ENCODE data around the gene CAMK2N1. TPM values are rescaled to one million over a fixed set of nuclear protein-coding genes. Genes with fewer than 3 reads are reported as not detected.
A peak's percentile ranks its signal among the peaks of the same experiment; 100 is the strongest.

The CAMK2N1 gene
- total and polyA plus RNA-seq, 2 of the 8 experiments (the other 6 are each of a cell fraction or from before 2014, with no cell fraction given) = 2.3 to 5.6 TPM

DNA sequence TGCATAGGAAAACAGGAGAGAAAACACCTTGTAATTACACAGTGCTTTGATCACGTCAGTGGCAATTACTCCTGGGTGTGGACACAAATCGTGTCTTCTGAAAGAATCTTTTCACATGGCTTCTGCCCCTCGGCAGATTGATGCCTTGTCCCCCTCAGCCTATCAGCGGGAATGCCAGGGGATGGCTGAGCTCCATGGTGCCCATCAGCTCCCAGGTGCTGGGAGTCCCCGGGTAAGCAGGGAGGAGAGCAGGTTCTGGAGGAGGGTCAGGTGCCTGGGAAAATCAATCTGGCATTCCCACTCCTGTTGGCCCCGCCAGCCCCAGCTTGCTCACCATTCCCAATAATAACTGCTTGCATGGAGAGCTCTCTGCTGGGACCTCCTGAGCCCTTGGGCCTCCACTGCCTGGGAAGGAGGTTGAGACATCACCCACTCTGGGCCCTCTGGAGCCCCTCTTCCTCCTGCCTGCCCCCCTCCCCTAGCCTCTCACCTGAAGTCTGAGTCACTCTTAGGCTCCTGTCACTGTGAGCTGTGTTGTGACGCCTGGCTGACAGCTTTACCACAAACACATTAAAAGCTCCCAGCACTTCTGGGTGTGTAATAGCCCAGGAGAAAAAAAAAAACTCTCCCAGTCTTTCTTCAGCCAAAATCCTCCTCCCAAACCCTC lies 4.9 kb downstream of the CAMK2N1 start:
- Histone ChIP-seq H4K5ac (ENCODE audit: insufficient read length, low read depth, low read length) (no peak overlapping the region), H2AFZ (ENCODE audit: low read length) (no peak overlapping the region), H3K4ac (replicated peaks; ENCODE audit: insufficient read length, low read depth, low read length) (no peak overlapping the region), H2BK15ac (ENCODE audit: low read length) (no peak overlapping the region), H4K8ac (ENCODE audit: extremely low read depth, insufficient read depth, low read length) (no peak overlapping the region; the same call in 1 of the 2 replicates), H3K79me1 (ENCODE audit: low read depth, low read length) (no peaks in the 10 kb centered on the region), H2BK120ac (replicated peaks; ENCODE audit: low read depth, low read length) (no peak overlapping the region), H2BK12ac (ENCODE audit: low read depth, low read length) (no peak overlapping the region), H3K4me3 (ENCODE audit: extremely low read depth in 1 of 4, insufficient read depth in 2 of 4, low read depth in 3 of 4, low read length in 4 of 4) (no peak overlapping the region), H2BK20ac (ENCODE audit: low read length) (no peak overlapping the region), H4K91ac (replicated peaks; ENCODE audit: insufficient read length, low read length) (no peak overlapping the region), H3K4me1 (replicated peaks in 1 of 4; ENCODE audit: control insufficient read depth in 3 of 4, insufficient read depth in 4 of 4, low read length in 3 of 4) (peaks cover 12 to 27% (median 17%) of the 10 kb centered on the region in 4 experiments), H3K9ac (replicated peaks in 1 of 4; ENCODE audit: extremely low read depth in 1 of 4, low read depth in 3 of 4, low read length in 3 of 4) (no peak overlapping the region), H3K4me2 (ENCODE audit: insufficient read depth in 1 of 2, low read depth in 2 of 2, low read length in 2 of 2) (no peak overlapping the region), H4K20me1 (replicated peaks in 1 of 2; ENCODE audit: control insufficient read depth in 1 of 2, insufficient read depth in 2 of 2, low read length in 2 of 2) (peaks cover 3 to 7% of the 10 kb centered on the region in 2 experiments), H3K36me3 (ENCODE audit: control insufficient read depth in 2 of 4, insufficient read depth in 4 of 4, low read length in 3 of 4) (no peaks in the 10 kb centered on the region), H3K23me2 (ENCODE audit: low read depth, low read length) (peaks cover 21% of the 10 kb centered on the region), H3K9me3 (ENCODE audit: insufficient read depth in 2 of 2, low read depth in 1 of 2, low read length in 1 of 2) (no peaks in the 10 kb centered on the region), H3K56ac (replicated peaks; ENCODE audit: insufficient read length, low read depth, low read length) (no peak overlapping the region), H3K79me2 (ENCODE audit: control insufficient read depth in 1 of 2, insufficient read depth in 2 of 2, low read length in 2 of 2) (no peaks in the 10 kb centered on the region), H3K23ac (ENCODE audit: insufficient read length) (no peak overlapping the region), H3K18ac (ENCODE audit: extremely low read depth, low read length) (no peak overlapping the region), H2BK5ac (ENCODE audit: low read depth, low read length) (no peak overlapping the region), H3K27me3 (replicated peaks in 1 of 4; ENCODE audit: control insufficient read depth in 3 of 4, extremely low read depth in 1 of 4, insufficient read depth in 3 of 4, low read length in 3 of 4) (peaks cover 4 to 39% (median 29%) of the 10 kb centered on the region in 4 experiments), H3K14ac (ENCODE audit: insufficient read length) (no peak overlapping the region), H2AK5ac (ENCODE audit: low read depth, low read length) (0 out of 2 replicates have a peak overlapping the region, but pooled peaks have one; percentile 53), H3K27ac (ENCODE audit: low read depth, low read length) (no peak overlapping the region)
- CTCF ChIA-PET (ENCODE audit: partially characterized antibody) = interaction anchor here (0.9 to 2.1 kb wide), 9 partner anchors 10 to 561 kb away, joined by 3 to 8 read pairs (median 4); no protein-coding TSS in a partner anchor
- FAIRE-seq = no peak
- POLR2A ChIA-PET (ENCODE audit: partially characterized antibody) = interaction anchor here (1.0 kb wide), 1 partner anchor 11 kb away, joined by 4 read pairs; no protein-coding TSS in a partner anchor
- TF ChIP-seq EGR1 (IDR thresholded peaks at IDR 0.05; ENCODE audit: borderline replicate concordance, low read depth, low read length) = no peak
- TF ChIP-seq, protein P1, sequence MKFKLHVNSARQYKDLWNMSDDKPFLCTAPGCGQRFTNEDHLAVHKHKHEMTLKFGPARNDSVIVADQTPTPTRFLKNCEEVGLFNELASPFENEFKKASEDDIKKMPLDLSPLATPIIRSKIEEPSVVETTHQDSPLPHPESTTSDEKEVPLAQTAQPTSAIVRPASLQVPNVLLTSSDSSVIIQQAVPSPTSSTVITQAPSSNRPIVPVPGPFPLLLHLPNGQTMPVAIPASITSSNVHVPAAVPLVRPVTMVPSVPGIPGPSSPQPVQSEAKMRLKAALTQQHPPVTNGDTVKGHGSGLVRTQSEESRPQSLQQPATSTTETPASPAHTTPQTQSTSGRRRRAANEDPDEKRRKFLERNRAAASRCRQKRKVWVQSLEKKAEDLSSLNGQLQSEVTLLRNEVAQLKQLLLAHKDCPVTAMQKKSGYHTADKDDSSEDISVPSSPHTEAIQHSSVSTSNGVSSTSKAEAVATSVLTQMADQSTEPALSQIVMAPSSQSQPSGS (IDR thresholded peaks at IDR 0.05; ENCODE audit: low read length) = no peak
- no peak for TF ChIP-seq SIN3A (conservative IDR thresholded peaks at IDR 0.05 in 1 of 2, IDR thresholded peaks at IDR 0.05 in 1 of 2; ENCODE audit: low read depth in 1 of 2, low read length in 2 of 2)
- 80% methylated on average over 7 of the region's 7 CpGs; no CpG with 5 or more reads in 1 of the 2 experiments for WGBS, 2 experiments (ENCODE audit: extremely low coverage in 1 of 2, insufficient coverage in 1 of 2, insufficient read length in 1 of 2, insufficient replicate concordance in 2 of 2, low coverage in 1 of 2, low lambda C conversion rate in 2 of 2, missing lambda C conversion rate in 1 of 2)
- DNase-seq (ENCODE audit: low read depth in 1 of 2, low spot score in 2 of 2) = no peak

Measured in H1 (cell line).